CMK (cell line): ENCODE measurements around the gene IFITM1.

ENCODE experiments used
- DNase-seq: peaks from one replicate; pipeline ENCODE4 v3.0.0-alpha.2; 2010; ENCODE audit warnings: low read depth

The IFITM1 gene

GRCh38 chr11:313787-314553, at the start of gene IFITM1:
IFITM1 (plus strand) TSS chr11:314040; CDS start chr11:314171, 131 bp downstream.
- no peak for DNase-seq

- no peak for DNase-seq
These were observed 47.0 kb upstream of the IFITM1 start for GRCh38 chr11:266676-267439.

- DNase-seq: peak; percentile 26
These were observed 46.3 kb upstream of the IFITM1 start for GRCh38 chr11:267491-267994.

- peak; percentile 63 for DNase-seq
These were observed 45.1 kb upstream of the IFITM1 start for GRCh38 chr11:268716-269145.

GRCh38 chr11:269146-269890, 44.5 kb upstream of the IFITM1 start:
- DNase-seq: no peak

- DNase-seq: no peak
These were observed 43.2 kb upstream of the IFITM1 start for GRCh38 chr11:270451-271318.

GRCh38 chr11:271319-271715, 42.5 kb upstream of the IFITM1 start:
- DNase-seq: no peak

- no peak for DNase-seq
These were observed 41.5 kb upstream of the IFITM1 start for GRCh38 chr11:272195-272930.

- no peak for DNase-seq
These were observed 41.0 kb upstream of the IFITM1 start for GRCh38 chr11:272931-273198.

GRCh38 chr11:276219-276618, 37.6 kb upstream of the IFITM1 start:
- DNase-seq: no peak

- no peak for DNase-seq
These were observed 35.6 kb upstream of the IFITM1 start, which contains the start of gene NLRP6 for GRCh38 chr11:278001-278951. NLRP6 (plus strand) TSS chr11:278407; CDS start chr11:278570, 163 bp downstream.

- DNase-seq: no peak
These were observed 34.5 kb upstream of the IFITM1 start for GRCh38 chr11:279040-279965.

GRCh38 chr11:279966-280705, 33.7 kb upstream of the IFITM1 start:
- no peak for DNase-seq

- no peak for DNase-seq
These were observed 32.9 kb upstream of the IFITM1 start for GRCh38 chr11:280706-281485.

- DNase-seq: no peak
These were observed 32.2 kb upstream of the IFITM1 start for GRCh38 chr11:281486-282161.

- no peak for DNase-seq
These were observed 31.7 kb upstream of the IFITM1 start for GRCh38 chr11:282171-282570.
